Fibroblast of lung (primary cell): ENCODE data around the gene PMEPA1. TPM values are rescaled to one million over a fixed set of nuclear protein-coding genes. Genes with fewer than 3 reads are reported as not detected.

Source experiments
- DNase-seq, 2 donors: peaks; one replicate each; pipeline versions ENCODE4 v3.0.0 to v3.0.0-alpha.2; 2010; ENCODE audit warnings: low read depth in 2 of 2
- H2AFZ ChIP-seq: 2 replicates; pipeline ENCODE4 v1.5.1; 2012; ENCODE audit warnings: low read length, control low read depth, inconsistent platforms
- H3K27ac ChIP-seq: 2 replicates; pipeline ENCODE4 v1.5.1; 2011; ENCODE audit warnings: low read length, control low read depth; ENCODE audit not compliant: insufficient read depth
- H3K27me3 ChIP-seq: 2 replicates; pipeline ENCODE4 v1.5.1; 2011; ENCODE audit warnings: mild to moderate bottlenecking, low read length; ENCODE audit not compliant: control insufficient read depth, insufficient read depth
- H3K36me3 ChIP-seq: 2 replicates; pipeline ENCODE4 v1.5.1; 2011; ENCODE audit warnings: low read length; ENCODE audit not compliant: control insufficient read depth, insufficient read depth
- H3K4me1 ChIP-seq: 2 replicates; pipeline ENCODE4 v1.5.1; 2011; ENCODE audit warnings: low read length; ENCODE audit not compliant: control insufficient read depth, insufficient read depth; ENCODE audit errors: extremely low read depth
- H3K4me2 ChIP-seq: 2 replicates; pipeline ENCODE4 v1.5.1; 2011; ENCODE audit warnings: low read length, control low read depth; ENCODE audit not compliant: insufficient read depth; ENCODE audit errors: extremely low read depth
- H3K4me3 ChIP-seq, 4 experiments: fragments of 200-600 bp in 1 of 4; sonication (generic) in 1 of 4; replicated peaks in 1 of 4; 2 replicates each; pipeline ENCODE4 v1.5.1; 2011 to 2016; ENCODE audit warnings: low read length in 4 of 4, low read depth in 3 of 4, mild to moderate bottlenecking in 3 of 4, control low read depth in 2 of 4, inconsistent platforms in 1 of 4, mixed read lengths in 1 of 4; ENCODE audit not compliant: insufficient read depth in 1 of 4; ENCODE audit errors: control extremely low read depth in 1 of 4
- H3K79me2 ChIP-seq: 2 replicates; pipeline ENCODE4 v1.5.1; 2012; ENCODE audit warnings: mild to moderate bottlenecking, low read length, inconsistent platforms; ENCODE audit not compliant: control insufficient read depth, insufficient read depth
- H3K9ac ChIP-seq: 2 replicates; pipeline ENCODE4 v1.5.1; 2011; ENCODE audit warnings: mild to moderate bottlenecking, low read length, control low read depth; ENCODE audit not compliant: insufficient read depth
- H3K9me3 ChIP-seq: 2 replicates; pipeline ENCODE4 v1.5.1; 2012; ENCODE audit warnings: low read depth, low read length; ENCODE audit not compliant: control insufficient read depth, insufficient read depth
- H4K20me1 ChIP-seq: 2 replicates; pipeline ENCODE4 v1.5.1; 2011; ENCODE audit warnings: low read length; ENCODE audit not compliant: control insufficient read depth, insufficient read depth; ENCODE audit errors: extremely low read depth
- CTCF ChIP-seq, 2 donors: IDR thresholded peaks in 1 of 2; conservative IDR thresholded peaks in 1 of 2; 1 replicate in 1 of 2; 2 replicates in 1 of 2; pipeline ENCODE4 v1.5.1; 2011 to 2012; ENCODE audit warnings: low read length in 2 of 2, control low read depth in 1 of 2, inconsistent platforms in 1 of 2, low read depth in 1 of 2, mild to moderate bottlenecking in 1 of 2
- EZH2 ChIP-seq: IDR thresholded peaks from 2 replicates; pipeline ENCODE4 v1.5.1; 2012; ENCODE audit warnings: low read length, control low read depth, mild to moderate bottlenecking; ENCODE audit errors: missing control alignments
- polyA plus RNA-seq, 2 donors: library from polyadenylated mRNA; depleted of rRNA in 1 of 2; stranded (reverse) in 1 of 2; unstranded in 1 of 2; fragments of >200 nt; gene quantifications; 2 replicates each; pipeline ENCODE4 v1.2.1, GENCODE V29; 2011 to 2012; ENCODE audit warnings: missing spikeins in 1 of 2
- total RNA-seq: library from RNA; depleted of rRNA; stranded (reverse); fragments of >200 nt; gene quantifications from 2 replicates; pipeline ENCODE4 v1.2.1, GENCODE V29; 2014

The PMEPA1 gene
- total and polyA plus RNA-seq, 2 donors (not counting 1 experiment from before 2014, with no cell fraction given): 0.19 to 0.33 TPM

- H3K4me1 ChIP-seq: peaks cover 7% of the 10 kb centered on the region
- no peak for DNase-seq
Measured at GRCh38 chr20:57696401-57696961, 13.3 kb downstream of the PMEPA1 start.

GRCh38 chr20:57695940-57696339 is 13.9 kb downstream of the PMEPA1 start:
- Histone ChIP-seq H3K27me3 (no peaks in the 10 kb centered on the region), H3K4me1 (peaks cover 7% of the 10 kb centered on the region), H3K4me2 (no peak overlapping the region), H3K27ac (no peak overlapping the region), H4K20me1 (no peaks in the 10 kb centered on the region), H3K4me3 (no peak overlapping the region), H3K9ac (no peak overlapping the region), H3K9me3 (no peaks in the 10 kb centered on the region), H3K79me2 (no peaks in the 10 kb centered on the region), H2AFZ (no peak overlapping the region), H3K36me3 (no peaks in the 10 kb centered on the region)
- TF ChIP-seq CTCF (conservative IDR thresholded peaks at IDR 0.05 in 1 of 2, IDR thresholded peaks at IDR 0.05 in 1 of 2; ENCODE audit: low read depth in 1 of 2, low read length in 2 of 2) (no peak), EZH2 (no peak)
- no peak for DNase-seq

More at GRCh38 chr20:57696401-57696961, 13.3 kb downstream of the PMEPA1 start:
- H3K4me3 ChIP-seq: no peak overlapping the region
- H4K20me1 ChIP-seq: no peaks in the 10 kb centered on the region
- TF ChIP-seq CTCF (conservative IDR thresholded peaks at IDR 0.05 in 1 of 2, IDR thresholded peaks at IDR 0.05 in 1 of 2; ENCODE audit: low read depth in 1 of 2, low read length in 2 of 2): no peak
- TF ChIP-seq EZH2: no peak
- no peaks in the 10 kb centered on the region for H3K9me3 ChIP-seq
- H3K79me2 ChIP-seq: no peaks in the 10 kb centered on the region
- no peak overlapping the region for H3K27ac ChIP-seq
- no peak overlapping the region for H2AFZ ChIP-seq
- no peak overlapping the region for H3K4me2 ChIP-seq
- H3K36me3 ChIP-seq: no peaks in the 10 kb centered on the region
- H3K27me3 ChIP-seq: no peaks in the 10 kb centered on the region
- no peak overlapping the region for H3K9ac ChIP-seq

GRCh38 chr20:57695012-57695411 is 14.8 kb downstream of the PMEPA1 start:
- no peak overlapping the region for H3K27ac ChIP-seq
- peak in 1 of 2 donors; percentile 83 for DNase-seq
- TF ChIP-seq CTCF (conservative IDR thresholded peaks at IDR 0.05 in 1 of 2, IDR thresholded peaks at IDR 0.05 in 1 of 2; ENCODE audit: low read depth in 1 of 2, low read length in 2 of 2) (no peak), EZH2 (no peak)
- H3K36me3 ChIP-seq: no peaks in the 10 kb centered on the region
- no peaks in the 10 kb centered on the region for H3K9me3 ChIP-seq
- H4K20me1 ChIP-seq: no peaks in the 10 kb centered on the region
- H3K4me2 ChIP-seq: no peak overlapping the region
- H3K27me3 ChIP-seq: no peaks in the 10 kb centered on the region
- no peak overlapping the region for H3K9ac ChIP-seq
- no peaks in the 10 kb centered on the region for H3K79me2 ChIP-seq
- no peak overlapping the region for H2AFZ ChIP-seq
- H3K4me1 ChIP-seq: peaks cover 7% of the 10 kb centered on the region
- H3K4me3 ChIP-seq: no peak overlapping the region
